Middle frontal gyrus (tissue), 1 donor: ENCODE measurements around the gene PPFIA3.

Source experiments
- DNase-seq: peaks from one replicate; pipeline ENCODE4 v3.0.0-alpha.2; 2015; ENCODE audit warnings: low spot score; ENCODE audit errors: extremely low spot score

Gene PPFIA3

GRCh38 chr19:49119411-49120324 is at the start of gene PPFIA3:
Gene PPFIA3, plus strand, starts transcription at chr19:49119544. Its CDS starts 8,330 bp downstream, at chr19:49127874.
- no peak for DNase-seq

- no peak for DNase-seq
Observed at GRCh38 chr19:49070416-49070815, 48.9 kb upstream of the PPFIA3 start.

- no peak for DNase-seq
Observed at GRCh38 chr19:49071860-49072547, 47.3 kb upstream of the PPFIA3 start.

GRCh38 chr19:49073514-49074378 is 45.6 kb upstream of the PPFIA3 start:
- no peak for DNase-seq

GRCh38 chr19:49074869-49075268 is 44.5 kb upstream of the PPFIA3 start:
- peak; percentile 3 for DNase-seq

GRCh38 chr19:49080392-49080791 is 39.0 kb upstream of the PPFIA3 start:
- no peak for DNase-seq

- DNase-seq, result no peak
Observed at GRCh38 chr19:49081273-49081672, 38.1 kb upstream of the PPFIA3 start.

- no peak for DNase-seq
Observed at GRCh38 chr19:49084206-49085019, 34.9 kb upstream of the PPFIA3 start.

- peak; percentile 96 for DNase-seq
Observed at GRCh38 chr19:49085020-49085867, 34.1 kb upstream of the PPFIA3 start, which contains the start of gene SNRNP70. Gene SNRNP70, plus strand, starts transcription at chr19:49085451. Its CDS starts 964 bp downstream, at chr19:49086415.

- DNase-seq, result no peak
Observed at GRCh38 chr19:49085868-49086232, 33.5 kb upstream of the PPFIA3 start.

GRCh38 chr19:49086296-49086695 is 33.0 kb upstream of the PPFIA3 start:
- no peak for DNase-seq

- no peak for DNase-seq
Observed at GRCh38 chr19:49091391-49092038, 27.8 kb upstream of the PPFIA3 start.

GRCh38 chr19:49092686-49093085 is 26.7 kb upstream of the PPFIA3 start:
- DNase-seq, result no peak

- DNase-seq, result no peak
Observed at GRCh38 chr19:49094505-49095482, 24.6 kb upstream of the PPFIA3 start.

GRCh38 chr19:49097453-49098288 is 21.7 kb upstream of the PPFIA3 start:
- no peak for DNase-seq

- DNase-seq, result no peak
Observed at GRCh38 chr19:49098795-49099194, 20.5 kb upstream of the PPFIA3 start.

GRCh38 chr19:49101160-49101559 is 18.2 kb upstream of the PPFIA3 start:
- no peak for DNase-seq
